ENCODE data around the gene FARP1.
A peak's percentile ranks its signal among the peaks of the same experiment; 100 is the strongest.

The FARP1 gene

DNA sequence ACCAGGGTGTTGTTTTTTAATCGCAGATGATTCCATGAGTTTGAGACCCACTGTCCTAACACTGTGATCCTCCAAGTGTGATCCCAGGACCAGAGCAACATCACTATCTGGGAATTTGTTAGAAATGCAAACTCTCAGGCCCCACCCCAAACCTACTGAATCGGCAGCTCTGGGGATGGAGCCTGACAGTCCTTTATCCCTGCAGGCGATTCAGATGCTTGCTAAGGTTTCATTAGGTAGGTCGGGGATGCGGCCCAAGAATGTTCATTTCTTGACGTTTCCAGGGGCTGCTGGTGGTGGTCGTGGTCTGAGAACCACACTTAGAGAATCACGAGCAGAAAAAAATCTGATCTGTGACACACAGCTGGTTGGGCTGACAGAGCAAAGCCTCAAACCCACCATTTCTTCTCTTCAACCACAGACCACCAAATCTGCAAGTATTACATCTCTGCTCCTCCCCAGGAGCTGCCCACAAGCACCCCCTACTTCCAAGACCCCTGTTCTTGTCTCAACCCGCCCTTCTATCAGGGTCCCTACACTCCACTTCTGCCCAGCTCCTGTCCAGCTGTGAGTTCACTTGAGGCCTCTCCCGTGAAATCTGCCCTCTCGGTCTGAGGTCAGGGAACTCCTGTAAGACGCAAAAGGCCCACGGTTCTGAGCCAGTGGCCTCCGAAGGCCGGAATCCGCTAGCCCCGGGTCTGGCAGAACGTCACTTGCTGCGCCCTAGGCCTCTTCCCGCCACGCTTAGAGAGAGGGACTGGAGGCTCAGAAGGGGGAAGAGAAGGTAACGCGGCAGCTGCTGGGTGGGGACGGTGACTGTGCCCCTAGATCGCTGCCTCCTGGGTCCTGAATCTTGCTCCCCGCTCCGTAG, 1.1 kb upstream of the FARP1 start:
- Histone ChIP-seq H3K27me3 (replicated peaks; ENCODE audit: control insufficient read depth, insufficient read depth, low read length) (peaks cover 2% of the 10 kb centered on the region; the same call in 1 of the 2 replicates), H3K4me3 (replicated peaks; ENCODE audit: low read depth, low read length) (peak overlapping the region; percentile 64), H3K36me3 (ENCODE audit: control insufficient read depth, insufficient read depth, low read length) (no peaks in the 10 kb centered on the region)
- no peak for DNase-seq (ENCODE audit: extremely low read depth, insufficient read length)
- TF ChIP-seq, protein P1, sequence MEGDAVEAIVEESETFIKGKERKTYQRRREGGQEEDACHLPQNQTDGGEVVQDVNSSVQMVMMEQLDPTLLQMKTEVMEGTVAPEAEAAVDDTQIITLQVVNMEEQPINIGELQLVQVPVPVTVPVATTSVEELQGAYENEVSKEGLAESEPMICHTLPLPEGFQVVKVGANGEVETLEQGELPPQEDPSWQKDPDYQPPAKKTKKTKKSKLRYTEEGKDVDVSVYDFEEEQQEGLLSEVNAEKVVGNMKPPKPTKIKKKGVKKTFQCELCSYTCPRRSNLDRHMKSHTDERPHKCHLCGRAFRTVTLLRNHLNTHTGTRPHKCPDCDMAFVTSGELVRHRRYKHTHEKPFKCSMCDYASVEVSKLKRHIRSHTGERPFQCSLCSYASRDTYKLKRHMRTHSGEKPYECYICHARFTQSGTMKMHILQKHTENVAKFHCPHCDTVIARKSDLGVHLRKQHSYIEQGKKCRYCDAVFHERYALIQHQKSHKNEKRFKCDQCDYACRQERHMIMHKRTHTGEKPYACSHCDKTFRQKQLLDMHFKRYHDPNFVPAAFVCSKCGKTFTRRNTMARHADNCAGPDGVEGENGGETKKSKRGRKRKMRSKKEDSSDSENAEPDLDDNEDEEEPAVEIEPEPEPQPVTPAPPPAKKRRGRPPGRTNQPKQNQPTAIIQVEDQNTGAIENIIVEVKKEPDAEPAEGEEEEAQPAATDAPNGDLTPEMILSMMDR (IDR thresholded peaks at IDR 0.05; ENCODE audit: insufficient read depth, low read length, poor library complexity, severe bottlenecking), result no peak

DNA sequence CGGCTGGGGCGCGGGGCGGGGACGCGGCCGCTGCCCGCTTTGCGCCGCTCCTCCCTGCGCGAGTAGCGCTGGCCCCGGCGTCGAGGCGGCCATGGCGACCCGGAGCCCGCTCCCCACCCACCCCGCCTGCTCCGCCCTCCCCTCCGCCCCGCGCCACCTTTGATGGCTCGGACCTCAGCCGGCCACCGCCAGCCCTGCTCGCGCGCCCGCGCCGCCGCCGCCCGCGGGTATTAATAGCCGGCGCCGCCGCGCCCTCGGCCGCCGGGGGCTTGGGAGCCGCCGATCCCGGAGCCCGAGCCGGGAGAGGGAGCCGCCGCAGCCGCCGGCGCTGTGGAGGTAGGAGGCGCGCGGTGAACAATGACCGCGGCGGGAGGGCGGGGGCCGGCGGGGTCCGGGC, 261 bp downstream of the FARP1 start:
- Histone ChIP-seq H3K27me3 (replicated peaks; ENCODE audit: control insufficient read depth, insufficient read depth, low read length) (peaks cover 2% of the 10 kb centered on the region; the same call in 1 of the 2 replicates), H3K4me3 (replicated peaks; ENCODE audit: low read depth, low read length) (peak overlapping the region; percentile 61), H3K36me3 (ENCODE audit: control insufficient read depth, insufficient read depth, low read length) (no peaks in the 10 kb centered on the region)
- DNase-seq (ENCODE audit: extremely low read depth, insufficient read length), result no peak
- TF ChIP-seq, protein P1 (IDR thresholded peaks at IDR 0.05; ENCODE audit: insufficient read depth, low read length, poor library complexity, severe bottlenecking), result no peak

- no peak for DNase-seq (ENCODE audit: extremely low read depth, insufficient read length)
- Histone ChIP-seq H3K4me3 (replicated peaks; ENCODE audit: low read depth, low read length) (peak overlapping the region; percentile 61), H3K27me3 (replicated peaks; ENCODE audit: control insufficient read depth, insufficient read depth, low read length) (peaks cover 2% of the 10 kb centered on the region; the same call in 1 of the 2 replicates), H3K36me3 (ENCODE audit: control insufficient read depth, insufficient read depth, low read length) (no peaks in the 10 kb centered on the region)
- TF ChIP-seq, protein P1 (IDR thresholded peaks at IDR 0.05; ENCODE audit: insufficient read depth, low read length, poor library complexity, severe bottlenecking), result no peak
Measured at GRCh38 chr13:98143601-98144026, 720 bp downstream of the FARP1 start.

GRCh38 chr13:98144027-98144741, 1.3 kb downstream of the FARP1 start:
- peaks cover 2% of the 10 kb centered on the region; the same call in 1 of the 2 replicates for H3K27me3 ChIP-seq (replicated peaks; ENCODE audit: control insufficient read depth, insufficient read depth, low read length)
- peak overlapping the region; percentile 61 for H3K4me3 ChIP-seq (replicated peaks; ENCODE audit: low read depth, low read length)
- H3K36me3 ChIP-seq (ENCODE audit: control insufficient read depth, insufficient read depth, low read length), result no peaks in the 10 kb centered on the region
- TF ChIP-seq, protein P1 (IDR thresholded peaks at IDR 0.05; ENCODE audit: insufficient read depth, low read length, poor library complexity, severe bottlenecking), result no peak
- DNase-seq (ENCODE audit: extremely low read depth, insufficient read length), result no peak

DNA sequence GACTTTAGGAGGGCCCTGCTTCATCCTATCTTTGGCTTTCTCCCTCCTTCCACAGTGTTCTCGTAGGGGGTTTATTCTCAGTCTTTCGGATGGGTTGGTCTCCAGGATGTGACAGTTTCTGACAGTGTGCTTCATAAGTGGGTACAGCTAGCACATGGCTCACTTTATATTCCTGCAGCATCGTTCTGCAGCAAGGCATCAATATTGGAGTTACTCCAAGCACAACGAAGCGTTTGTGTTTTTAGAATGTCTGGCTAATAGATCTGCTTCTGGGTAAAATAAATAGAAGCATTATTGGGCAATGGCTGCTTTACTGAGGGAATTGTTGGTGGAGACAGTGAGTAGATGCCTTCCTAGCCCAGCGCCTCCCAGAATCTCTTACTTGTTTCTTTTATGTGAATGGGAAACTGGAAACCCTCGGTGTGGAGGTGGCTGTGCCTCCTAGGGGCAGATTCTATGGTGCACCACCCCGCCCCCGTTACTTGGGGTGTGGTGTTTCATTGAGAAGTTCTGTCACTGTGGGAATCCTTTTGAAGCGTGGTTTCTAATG, 2.0 kb downstream of the FARP1 start:
- no peaks in the 10 kb centered on the region for H3K36me3 ChIP-seq (ENCODE audit: control insufficient read depth, insufficient read depth, low read length)
- no peak overlapping the region for H3K4me3 ChIP-seq (replicated peaks; ENCODE audit: low read depth, low read length)
- H3K27me3 ChIP-seq (replicated peaks; ENCODE audit: control insufficient read depth, insufficient read depth, low read length), result 0 out of 2 replicates have a peak, but pooled peaks cover 2% of the 10 kb centered on the region
- no peak for DNase-seq (ENCODE audit: extremely low read depth, insufficient read length)
- TF ChIP-seq, protein P1 (IDR thresholded peaks at IDR 0.05; ENCODE audit: insufficient read depth, low read length, poor library complexity, severe bottlenecking), result peak; percentile 14

Measured in GM06990 (cell line).